OCI-LY3 (cell line): ENCODE data around the gene RHOH.

Source experiments
- CTCF ChIP-seq: fragments of 200-600, 300-600 bp; sonication (generic); IDR thresholded peaks from 2 replicates; pipeline ENCODE4 v1.5.1; 2014; ENCODE audit warnings: antibody characterized with exemption, low read length, low read depth
- EZH2phosphoT487 ChIP-seq: fragments of 200-600 bp; shearing (Covaris generic); IDR thresholded peaks from 2 replicates; pipeline ENCODE4 v1.6.1; 2018; ENCODE audit warnings: antibody characterized with exemption, mixed run types, low read depth

- no peak for TF ChIP-seq EZH2phosphoT487
- no peak for TF ChIP-seq CTCF
These were observed 49.4 kb downstream of the RHOH start for GRCh38 chr4:40246011-40246900.
